SK-N-SH (cell line): ENCODE results near the gene TBC1D5. TPM values are rescaled to one million over a fixed set of nuclear protein-coding genes. Genes with fewer than 3 reads are reported as not detected.

Experiments
- CTCF ChIA-PET: fragments of 300-600, 350-600 bp; formaldehyde crosslinking; extraction: SDS; loops from one replicate; lab custom pipeline; 2021; lab: Yijun Ruan, JAX
- POLR2A ChIA-PET: fragments of 350-600 bp; sonication (Branson Sonifier 250); formaldehyde crosslinking; extraction: SDS; loops from one replicate; lab custom pipeline; 2020; ENCODE audit warnings: antibody characterized with exemption, inconsistent platforms; lab: Yijun Ruan, JAX
- DNase-seq: peaks from one replicate; pipeline ENCODE4 v3.0.0; 2012
- H2AFZ ChIP-seq: fragments of 200-600 bp; sonication (generic); 2 replicates; pipeline ENCODE4 v1.8.1; 2016; ENCODE audit warnings: antibody characterized with exemption, mild to moderate bottlenecking, low read depth
- H3F3A ChIP-seq: fragments of 200-600 bp; sonication (generic); replicated peaks from 2 replicates; pipeline ENCODE3; 2016; ENCODE audit warnings: antibody characterized with exemption, mild to moderate bottlenecking; ENCODE audit not compliant: insufficient read depth
- H3K27ac ChIP-seq, 2 experiments: fragments of 200-500 bp in 1 of 2; fragments of 200-600 bp in 1 of 2; sonication (Bioruptor generic) in 1 of 2; sonication (generic), shearing (Covaris generic) in 1 of 2; 2 replicates each; pipeline versions ENCODE4 v1.5.1 to v1.6.1; 2014 to 2016; ENCODE audit warnings: low read depth in 2 of 2, inconsistent platforms in 1 of 2, low read length in 1 of 2, mild to moderate bottlenecking in 1 of 2, mixed read lengths in 1 of 2
- H3K27me3 ChIP-seq: fragments of 200-600 bp; sonication (generic), shearing (Covaris generic); 2 replicates; pipeline ENCODE4 v1.6.1; 2016; ENCODE audit warnings: mixed run types; ENCODE audit not compliant: insufficient read depth
- H3K36me3 ChIP-seq, 2 experiments: fragments of 200-500 bp in 1 of 2; fragments of 200-600 bp in 1 of 2; sonication (Bioruptor generic) in 1 of 2; sonication (generic) in 1 of 2; replicated peaks in 1 of 2; 2 replicates each; pipeline versions ENCODE3 to v1.5.1; 2014 to 2016; ENCODE audit warnings: low read length in 1 of 2, mild to moderate bottlenecking in 1 of 2; ENCODE audit not compliant: insufficient read depth in 2 of 2, control insufficient read depth in 1 of 2
- H3K4me1 ChIP-seq, 2 experiments: fragments of 200-500 bp in 1 of 2; fragments of 200-600 bp in 1 of 2; sonication (Bioruptor generic) in 1 of 2; sonication (generic), shearing (Covaris generic) in 1 of 2; 2 replicates each; pipeline versions ENCODE4 v1.5.1 to v1.6.1; 2014 to 2016; ENCODE audit warnings: low read depth in 1 of 2, low read length in 1 of 2, mixed run types in 1 of 2; ENCODE audit not compliant: insufficient read depth in 2 of 2, control insufficient read depth in 1 of 2
- H3K4me2 ChIP-seq: fragments of 200-600 bp; sonication (generic), shearing (Covaris generic); 2 replicates; pipeline ENCODE4 v1.6.1; 2017; ENCODE audit warnings: mixed run types
- H3K4me3 ChIP-seq, 2 experiments: fragments of 200-500 bp in 1 of 2; fragments of 200-600 bp in 1 of 2; sonication (Bioruptor generic) in 1 of 2; sonication (generic), shearing (Covaris generic) in 1 of 2; 2 replicates each; pipeline versions ENCODE4 v1.5.1 to v1.8.1; 2014 to 2016; ENCODE audit warnings: low read depth in 2 of 2, inconsistent platforms in 1 of 2, low read length in 1 of 2, mild to moderate bottlenecking in 1 of 2, mixed read lengths in 1 of 2, moderate library complexity in 1 of 2
- H3K79me2 ChIP-seq: fragments of 200-600 bp; sonication (generic); 2 replicates; pipeline ENCODE4 v1.8.1; 2017; ENCODE audit warnings: mild to moderate bottlenecking; ENCODE audit not compliant: insufficient read depth
- H3K9ac ChIP-seq: fragments of 200-600 bp; sonication (generic); 2 replicates; pipeline ENCODE4 v1.6.1; 2017; ENCODE audit warnings: mixed run types
- H3K9me2 ChIP-seq: fragments of 200-600 bp; sonication (generic); 2 replicates; pipeline ENCODE4 v1.6.1; 2017; ENCODE audit warnings: mixed run types
- H3K9me3 ChIP-seq: fragments of 200-600 bp; sonication (generic); 2 replicates; pipeline ENCODE4 v1.6.1; 2017; ENCODE audit warnings: mixed run types, mild to moderate bottlenecking, moderate library complexity
- H4K20me1 ChIP-seq: fragments of 200-600 bp; sonication (generic); 2 replicates; pipeline ENCODE4 v1.6.1; 2017; ENCODE audit warnings: mild to moderate bottlenecking, mixed run types; ENCODE audit not compliant: insufficient read depth
- CTCF ChIP-seq: fragments of 200-600 bp; sonication (generic); IDR thresholded peaks from 2 replicates; pipeline ENCODE4 v1.6.1; 2017; ENCODE audit warnings: antibody characterized with exemption, mild to moderate bottlenecking, moderate library complexity
- EP300 ChIP-seq, 2 experiments: IDR thresholded peaks; 2 replicates each; pipeline versions ENCODE4 v1.4.0 to v1.6.1; 2012; ENCODE audit warnings: borderline replicate concordance in 1 of 2, low read depth in 1 of 2, low read length in 1 of 2
- FOXJ3 ChIP-seq: sonication (generic); formaldehyde crosslinking; IDR thresholded peaks from 2 replicates; pipeline ENCODE4 v1.5.1; 2020; ENCODE audit warnings: mild to moderate bottlenecking, missing genetic modification reagents
- GABPA ChIP-seq: IDR thresholded peaks from 2 replicates; pipeline ENCODE4 v1.4.0; 2012; ENCODE audit warnings: low read depth, mild to moderate bottlenecking
- JUND ChIP-seq: IDR thresholded peaks from 2 replicates; pipeline ENCODE4 v1.4.0; 2012
- NRF1 ChIP-seq: IDR thresholded peaks from 2 replicates; pipeline ENCODE4 v1.6.1; 2012; ENCODE audit warnings: low read depth, mild to moderate bottlenecking, low read length
- POLR2AphosphoS5 ChIP-seq: IDR thresholded peaks from 2 replicates; pipeline ENCODE4 v1.6.1; 2012; ENCODE audit warnings: low read depth, low read length
- RCOR1 ChIP-seq: fragments of 150-350 bp; IDR thresholded peaks from 2 replicates; pipeline ENCODE4 v1.6.1; 2017; ENCODE audit warnings: antibody characterized with exemption, low read length
- REST ChIP-seq: IDR thresholded peaks from 2 replicates; pipeline ENCODE4 v1.6.1; 2012; ENCODE audit warnings: mild to moderate bottlenecking, low read depth, low read length, moderate library complexity
- RXRA ChIP-seq: IDR thresholded peaks from 2 replicates; pipeline ENCODE4 v1.4.0; 2012; ENCODE audit warnings: low read depth, mild to moderate bottlenecking, borderline replicate concordance
- SIN3A ChIP-seq: IDR thresholded peaks from 2 replicates; pipeline ENCODE4 v1.6.1; 2012; ENCODE audit warnings: low read depth, mild to moderate bottlenecking, low read length, moderate library complexity, borderline replicate concordance
- TCF12 ChIP-seq: IDR thresholded peaks from 2 replicates; pipeline ENCODE4 v1.4.0; 2012
- ZBTB33 ChIP-seq: IDR thresholded peaks from 2 replicates; pipeline ENCODE4 v1.4.0; 2012; ENCODE audit warnings: low read depth, borderline replicate concordance
- WGBS: methylation state at CpG from one replicate; pipeline ENCODE4 v1.1.6; 2017; ENCODE audit warnings: low lambda C conversion rate; 5-methylcytosine and 5-hydroxymethylcytosine counted together
- polyA plus RNA-seq, 3 experiments: library from polyadenylated mRNA; depleted of rRNA; stranded (reverse); fragments of >200 nt; gene quantifications; 2 replicates each; pipeline ENCODE4 v1.2.3, GENCODE V29; 2012

The TBC1D5 gene
- polyA plus RNA-seq, 1 of the 3 experiments (the other 2 are of a cell fraction), result 19.5 TPM

- no peak for DNase-seq
- no peak overlapping the region for H3K27ac ChIP-seq
- no peaks in the 10 kb centered on the region for H3K9me3 ChIP-seq
- ChIA-PET CTCF (no interaction called here), POLR2A (no interaction called here)
- H3K9me2 ChIP-seq, result no peaks in the 10 kb centered on the region
- 0 out of 4 replicates have a peak, but pooled peaks cover 0 to 4% of the 10 kb centered on the region in 2 experiments for H3K4me1 ChIP-seq
- peaks cover 65% of the 10 kb centered on the region for H3K79me2 ChIP-seq
- no peak for TF ChIP-seq SIN3A
- TF ChIP-seq NRF1, result no peak
- TF ChIP-seq RCOR1, result no peak
- no peak for TF ChIP-seq ZBTB33
- no peak overlapping the region for H2AFZ ChIP-seq
- 93% methylated on average over 3 of the region's 3 CpGs for WGBS
- no peak overlapping the region for H3K4me2 ChIP-seq
- peaks cover 5% of the 10 kb centered on the region for H3F3A ChIP-seq
- no peak overlapping the region for H3K4me3 ChIP-seq
- H4K20me1 ChIP-seq, result no peaks in the 10 kb centered on the region
- peaks cover 0 to 7% of the 10 kb centered on the region in 2 experiments for H3K36me3 ChIP-seq
- no peaks in the 10 kb centered on the region for H3K27me3 ChIP-seq
- no peak overlapping the region for H3K9ac ChIP-seq
Observed at GRCh38 chr3:17733215-17733614, 9.2 kb downstream of the TBC1D5 start.

- Histone ChIP-seq H4K20me1 (no peaks in the 10 kb centered on the region), H3K9me2 (no peaks in the 10 kb centered on the region), H3K27me3 (no peaks in the 10 kb centered on the region), H3K9me3 (no peaks in the 10 kb centered on the region), H2AFZ (no peak overlapping the region), H3K4me3 (no peak overlapping the region), H3K36me3 (peaks cover 0 to 26% of the 10 kb centered on the region in 2 experiments), H3K4me1 (no peaks in the 10 kb centered on the region), H3F3A (peaks cover 5% of the 10 kb centered on the region), H3K27ac (no peak overlapping the region), H3K9ac (no peak overlapping the region), H3K79me2 (peaks cover 71% of the 10 kb centered on the region), H3K4me2 (no peak overlapping the region)
- 88% methylated on average over 4 of the region's 4 CpGs for WGBS
- DNase-seq, result no peak
- ChIA-PET CTCF (interaction anchor here (1.0 kb wide), 1 partner anchor 111 kb away, joined by 4 read pairs; no protein-coding TSS in a partner anchor), POLR2A (no interaction called here)
- no peak for TF ChIP-seq GABPA
- TF ChIP-seq TCF12, result 0 out of 2 replicates have a peak, but pooled peaks have one; percentile 8
Observed at GRCh38 chr3:17730318-17730967, 12.0 kb downstream of the TBC1D5 start.

- Histone ChIP-seq H3K27ac (no peak overlapping the region), H3K9me2 (0 out of 2 replicates have a peak, but pooled peaks cover 4% of the 10 kb centered on the region), H3K4me2 (no peak overlapping the region), H3K36me3 (peaks cover 3 to 27% of the 10 kb centered on the region in 2 experiments), H3K9ac (no peak overlapping the region), H3F3A (peaks cover 5% of the 10 kb centered on the region), H3K79me2 (peaks cover 45% of the 10 kb centered on the region), H3K4me3 (no peak overlapping the region), H3K9me3 (no peaks in the 10 kb centered on the region), H3K27me3 (no peaks in the 10 kb centered on the region), H2AFZ (no peak overlapping the region), H3K4me1 (no peaks in the 10 kb centered on the region), H4K20me1 (no peaks in the 10 kb centered on the region)
- ChIA-PET POLR2A (no interaction called here), CTCF (no interaction called here)
- DNase-seq, result no peak
- TF ChIP-seq EP300 (IDR thresholded peaks at IDR 0.05; ENCODE audit: borderline replicate concordance in 1 of 2, low read depth in 1 of 2, low read length in 1 of 2) (no peak), GABPA (no peak), TCF12 (no peak), REST (no peak), JUND (no peak), RXRA (no peak), POLR2AphosphoS5 (no peak), FOXJ3 (CRISPR knock-in tag) (no peak), CTCF (no peak)
- 98% methylated on average over 1 of the region's 1 CpG for WGBS
Observed at GRCh38 chr3:17726313-17726712, 16.1 kb downstream of the TBC1D5 start.
